Stimulated activated CD8-positive, alpha-beta memory T cell treated with anti-CD3 and anti-CD28 coated beads, Interleukin-2, amount 100 ng/mL, for 1 hour (primary cell): Measurements from ENCODE around the gene SLC26A8.
"Not testable (repeated sequence)": the region's sequence is repeated elsewhere in the genome, so short reads cannot be mapped to it uniquely, and the experiment has no call there.

ENCODE experiments used
- DNase-seq, 2 donors: peaks; one replicate each; pipeline ENCODE4 v3.0.0-alpha.2; 2020; ENCODE audit warnings: low read depth in 2 of 2

The SLC26A8 gene

GRCh38 chr6:35916893-35917292 is 107.5 kb downstream of the SLC26A8 start:
- not testable (repeated sequence) for DNase-seq

GRCh38 chr6:35916056-35916455 is 108.4 kb downstream of the SLC26A8 start:
- DNase-seq = no peak

GRCh38 chr6:35914536-35914935 is 109.9 kb downstream of the SLC26A8 start:
- no peak for DNase-seq

GRCh38 chr6:35911871-35912653 is 112.4 kb downstream of the SLC26A8 start:
- DNase-seq = no peak

- not testable (repeated sequence) for DNase-seq
Observed at GRCh38 chr6:35909571-35909970, 114.9 kb downstream of the SLC26A8 start.

- not testable (repeated sequence) for DNase-seq
Observed at GRCh38 chr6:35908753-35909401, 115.6 kb downstream of the SLC26A8 start.

- DNase-seq = no peak
Observed at GRCh38 chr6:35907750-35908149, 116.7 kb downstream of the SLC26A8 start.

GRCh38 chr6:35906499-35906846 is 118.0 kb downstream of the SLC26A8 start:
- DNase-seq = no peak

GRCh38 chr6:35905841-35906498 is 118.5 kb downstream of the SLC26A8 start:
- no peak for DNase-seq

GRCh38 chr6:35905141-35905785 is 119.2 kb downstream of the SLC26A8 start:
- no peak for DNase-seq

- DNase-seq = no peak
Observed at GRCh38 chr6:35903679-35904078, 120.8 kb downstream of the SLC26A8 start.

- no peak for DNase-seq
Observed at GRCh38 chr6:35900448-35900847, 124.0 kb downstream of the SLC26A8 start.

GRCh38 chr6:35898003-35898402 is 126.4 kb downstream of the SLC26A8 start:
- no peak for DNase-seq

GRCh38 chr6:35897486-35897885 is 127.0 kb downstream of the SLC26A8 start:
- DNase-seq = no peak

- DNase-seq = no peak
Observed at GRCh38 chr6:35897036-35897435, 127.4 kb downstream of the SLC26A8 start.

- DNase-seq = no peak
Observed at GRCh38 chr6:35896228-35896627, 128.2 kb downstream of the SLC26A8 start.

- no peak for DNase-seq
Observed at GRCh38 chr6:35895560-35895959, 128.9 kb downstream of the SLC26A8 start.

GRCh38 chr6:35894776-35895175 is 129.7 kb downstream of the SLC26A8 start:
- no peak for DNase-seq
